BLaER1 (cell line): ENCODE measurements around the gene BLOC1S3.
A peak's percentile ranks its signal among the peaks of the same experiment; 100 is the strongest.

ENCODE experiments used
- H3K27ac ChIP-seq: shearing (Covaris generic); formaldehyde crosslinking; 2 replicates; pipeline ENCODE4 v1.8.1; 2022
- H3K27me3 ChIP-seq: shearing (Covaris generic); formaldehyde crosslinking; 2 replicates; pipeline ENCODE4 v1.8.1; 2022
- H3K36me3 ChIP-seq: shearing (Covaris generic); formaldehyde crosslinking; 2 replicates; pipeline ENCODE4 v1.8.1; 2022
- H3K4me1 ChIP-seq: shearing (Covaris generic); formaldehyde crosslinking; 2 replicates; pipeline ENCODE4 v1.8.1; 2022
- H3K4me2 ChIP-seq: shearing (Covaris generic); formaldehyde crosslinking; 2 replicates; pipeline ENCODE4 v1.8.1; 2022
- H3K4me3 ChIP-seq: shearing (Covaris generic); formaldehyde crosslinking; 2 replicates; pipeline ENCODE4 v1.8.1; 2022
- H3K9ac ChIP-seq: shearing (Covaris generic); formaldehyde crosslinking; 2 replicates; pipeline ENCODE4 v1.8.1; 2022
- H3K9me3 ChIP-seq: shearing (Covaris generic); formaldehyde crosslinking; 2 replicates; pipeline ENCODE4 v1.8.1; 2022
- H4K20me1 ChIP-seq: shearing (Covaris generic); formaldehyde crosslinking; 2 replicates; pipeline ENCODE4 v1.8.1; 2022
- Cebpa-rat ChIP-seq: shearing (Covaris generic); IDR thresholded peaks from 2 replicates; pipeline ENCODE4 v1.8.1; 2022

BLOC1S3 gene

GRCh38 chr19:45145270-45146189 lies 33.1 kb upstream of the BLOC1S3 start:
- Histone ChIP-seq H3K4me3 (no peak overlapping the region), H3K36me3 (peaks cover 89% of the 10 kb centered on the region), H4K20me1 (peaks cover 45% of the 10 kb centered on the region), H3K27me3 (peaks cover 4% of the 10 kb centered on the region; the same call in 1 of the 2 replicates), H3K4me2 (no peak overlapping the region), H3K4me1 (peaks cover 39% of the 10 kb centered on the region), H3K27ac (no peak overlapping the region), H3K9me3 (no peaks in the 10 kb centered on the region), H3K9ac (no peak overlapping the region)
- no peak for TF ChIP-seq Cebpa-rat

GRCh38 chr19:45146251-45146650 lies 32.3 kb upstream of the BLOC1S3 start:
- H3K4me2 ChIP-seq = no peak overlapping the region
- H3K36me3 ChIP-seq = peaks cover 87% of the 10 kb centered on the region
- peaks cover 47% of the 10 kb centered on the region for H4K20me1 ChIP-seq
- no peak overlapping the region for H3K27ac ChIP-seq
- H3K27me3 ChIP-seq = peaks cover 11% of the 10 kb centered on the region
- H3K4me3 ChIP-seq = no peak overlapping the region
- no peak overlapping the region for H3K9ac ChIP-seq
- no peaks in the 10 kb centered on the region for H3K9me3 ChIP-seq
- peaks cover 39% of the 10 kb centered on the region for H3K4me1 ChIP-seq
- no peak for TF ChIP-seq Cebpa-rat

GRCh38 chr19:45146741-45147205 lies 31.8 kb upstream of the BLOC1S3 start:
- Histone ChIP-seq H3K36me3 (peaks cover 82% of the 10 kb centered on the region), H3K4me2 (no peak overlapping the region), H3K9me3 (no peaks in the 10 kb centered on the region), H3K27ac (no peak overlapping the region), H3K9ac (no peak overlapping the region), H3K4me3 (no peak overlapping the region), H4K20me1 (peaks cover 52% of the 10 kb centered on the region), H3K4me1 (peaks cover 39% of the 10 kb centered on the region), H3K27me3 (peaks cover 16% of the 10 kb centered on the region)
- TF ChIP-seq Cebpa-rat = no peak

GRCh38 chr19:45147835-45148676 lies 30.5 kb upstream of the BLOC1S3 start:
- Histone ChIP-seq H3K36me3 (peaks cover 69% of the 10 kb centered on the region), H3K4me2 (peak overlapping the region; percentile 64)
- no peak for TF ChIP-seq Cebpa-rat

GRCh38 chr19:45149129-45149528 lies 29.5 kb upstream of the BLOC1S3 start:
- 0 out of 2 replicates have a peak overlapping the region, but pooled peaks have one; percentile 9 for H3K27ac ChIP-seq
- TF ChIP-seq Cebpa-rat = no peak
- peaks cover 43% of the 10 kb centered on the region for H3K4me1 ChIP-seq
- peaks cover 39% of the 10 kb centered on the region for H3K27me3 ChIP-seq
- peak overlapping the region; percentile 64 for H3K4me2 ChIP-seq
- no peak overlapping the region for H3K4me3 ChIP-seq
- peaks cover 67% of the 10 kb centered on the region for H4K20me1 ChIP-seq
- H3K9ac ChIP-seq = no peak overlapping the region
- H3K36me3 ChIP-seq = peaks cover 58% of the 10 kb centered on the region
- H3K9me3 ChIP-seq = no peaks in the 10 kb centered on the region

More at GRCh38 chr19:45147835-45148676, 30.5 kb upstream of the BLOC1S3 start:
- Histone ChIP-seq H3K4me1 (peaks cover 42% of the 10 kb centered on the region), H3K9me3 (no peaks in the 10 kb centered on the region), H3K27ac (no peak overlapping the region), H4K20me1 (peaks cover 62% of the 10 kb centered on the region), H3K9ac (no peak overlapping the region), H3K4me3 (no peak overlapping the region), H3K27me3 (peaks cover 29% of the 10 kb centered on the region)

GRCh38 chr19:45150180-45150579 lies 28.4 kb upstream of the BLOC1S3 start:
- Histone ChIP-seq H3K36me3 (peaks cover 48% of the 10 kb centered on the region), H3K4me2 (no peak overlapping the region), H3K9ac (no peak overlapping the region), H3K4me1 (peaks cover 44% of the 10 kb centered on the region), H4K20me1 (peaks cover 61% of the 10 kb centered on the region), H3K9me3 (no peaks in the 10 kb centered on the region), H3K4me3 (no peak overlapping the region), H3K27me3 (peaks cover 47% of the 10 kb centered on the region), H3K27ac (no peak overlapping the region)
- TF ChIP-seq Cebpa-rat = no peak

- Histone ChIP-seq H3K4me2 (no peak overlapping the region), H3K4me3 (no peak overlapping the region), H3K9ac (no peak overlapping the region), H3K36me3 (peaks cover 42% of the 10 kb centered on the region), H4K20me1 (peaks cover 61% of the 10 kb centered on the region), H3K27me3 (peaks cover 48% of the 10 kb centered on the region), H3K9me3 (no peaks in the 10 kb centered on the region), H3K27ac (no peak overlapping the region), H3K4me1 (peaks cover 44% of the 10 kb centered on the region)
- no peak for TF ChIP-seq Cebpa-rat
Measured at GRCh38 chr19:45150751-45151281, 27.8 kb upstream of the BLOC1S3 start.

- Histone ChIP-seq H3K4me2 (no peak overlapping the region), H3K27ac (no peak overlapping the region), H3K36me3 (peaks cover 37% of the 10 kb centered on the region), H3K4me3 (no peak overlapping the region), H3K9me3 (no peaks in the 10 kb centered on the region), H3K4me1 (peaks cover 44% of the 10 kb centered on the region), H3K27me3 (peaks cover 48% of the 10 kb centered on the region), H3K9ac (no peak overlapping the region), H4K20me1 (peaks cover 61% of the 10 kb centered on the region)
- TF ChIP-seq Cebpa-rat = no peak
Measured at GRCh38 chr19:45151320-45151719, 27.3 kb upstream of the BLOC1S3 start.

- H3K27ac ChIP-seq = no peak overlapping the region
- TF ChIP-seq Cebpa-rat = no peak
- H3K4me1 ChIP-seq = peaks cover 44% of the 10 kb centered on the region
- peak overlapping the region; percentile 38; the same call in 1 of the 2 replicates for H3K4me3 ChIP-seq
- H3K27me3 ChIP-seq = peaks cover 48% of the 10 kb centered on the region
- H3K9ac ChIP-seq = no peak overlapping the region
- H3K36me3 ChIP-seq = peaks cover 31% of the 10 kb centered on the region
- peaks cover 61% of the 10 kb centered on the region for H4K20me1 ChIP-seq
- H3K9me3 ChIP-seq = no peaks in the 10 kb centered on the region
- peak overlapping the region; percentile 66 for H3K4me2 ChIP-seq
Measured at GRCh38 chr19:45151821-45152503, 26.6 kb upstream of the BLOC1S3 start.
